ENCODE measurements around the gene ZFR2. TPM values are rescaled to one million over a fixed set of nuclear protein-coding genes. Genes with fewer than 3 reads are reported as not detected.

ZFR2 gene
- total RNA-seq, 4 donors from 2014 or later: 0.69 TPM; not detected in 3

DNA sequence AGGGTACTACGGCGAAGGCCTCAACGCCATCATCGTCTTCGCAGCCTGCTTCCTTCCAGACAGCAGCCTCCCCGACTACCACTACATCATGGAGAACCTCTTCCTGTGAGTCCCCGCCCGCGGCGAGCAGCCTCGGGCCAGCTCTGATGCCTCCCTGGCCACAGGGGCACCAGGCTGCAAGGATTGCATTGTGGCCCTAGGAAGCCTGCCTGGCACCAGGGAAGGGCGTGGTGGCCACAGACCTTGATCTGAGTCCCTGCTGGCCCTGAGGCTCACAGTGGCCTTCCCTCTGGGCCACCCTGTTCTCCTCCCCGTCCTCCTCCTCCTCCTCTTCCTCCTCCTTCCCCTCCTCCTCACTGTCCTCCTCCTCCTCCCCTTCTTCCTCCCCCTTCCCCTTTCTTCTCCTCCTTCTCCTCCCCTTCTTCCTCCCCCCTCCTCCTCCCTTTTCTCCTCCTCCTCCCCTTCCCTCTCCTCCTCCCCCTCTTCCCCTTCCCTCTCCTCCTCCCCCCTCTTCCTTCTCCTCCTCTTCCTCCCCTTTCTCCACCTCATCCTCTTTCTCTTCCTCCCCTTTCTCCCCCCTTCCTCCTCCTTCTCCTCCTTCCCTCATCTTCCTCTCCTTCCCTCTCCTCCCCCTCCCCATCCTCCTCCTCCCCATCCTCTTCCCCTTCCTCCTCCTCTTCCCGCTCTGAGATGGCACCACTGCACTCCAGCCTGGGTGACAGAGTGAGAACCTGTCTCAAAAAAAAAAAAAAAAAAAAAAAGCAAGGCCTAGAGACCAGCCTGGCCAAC is 39.6 kb upstream of the ZFR2 start:
- peaks cover 0 to 12% (median 11%) of the 10 kb centered on the region in 4 donors for H3K9me3 ChIP-seq
- H3K27me3 ChIP-seq: peaks cover 0 to 29% (median 0%) of the 10 kb centered on the region in 4 donors
- intact Hi-C loops (cut with DNase I): no loop called here
- H3K4me1 ChIP-seq: no peaks in the 10 kb centered on the region
- TF ChIP-seq CTCF (IDR thresholded peaks at IDR 0.05): no peak
- TF ChIP-seq EP300 (IDR thresholded peaks at IDR 0.05): no peak
- TF ChIP-seq POLR2A (IDR thresholded peaks at IDR 0.05; ENCODE audit: low read depth): no peak
- no peak for TF ChIP-seq POLR2AphosphoS5 (IDR thresholded peaks at IDR 0.05)
- no peak for DNase-seq (ENCODE audit: extremely low spot score)
- 76% methylated on average over 14 of the region's 14 CpGs for WGBS
- no peaks in the 10 kb centered on the region for H3K36me3 ChIP-seq
- H3K27ac ChIP-seq (replicated peaks in 1 of 4): no peak overlapping the region
- no peak overlapping the region for H3K4me3 ChIP-seq

- 91% methylated on average over 32 of the region's 50 CpGs for WGBS
- H3K27ac ChIP-seq (replicated peaks in 1 of 4): no peak overlapping the region
- DNase-seq (ENCODE audit: extremely low spot score): no peak
- H3K4me1 ChIP-seq: no peaks in the 10 kb centered on the region
- peaks cover 0 to 29% (median 0%) of the 10 kb centered on the region in 4 donors for H3K27me3 ChIP-seq
- no peak overlapping the region for H3K4me3 ChIP-seq
- intact Hi-C loops (cut with DNase I): no loop called here
- no peaks in the 10 kb centered on the region for H3K36me3 ChIP-seq
- TF ChIP-seq POLR2A (IDR thresholded peaks at IDR 0.05; ENCODE audit: low read depth): no peak
- TF ChIP-seq CTCF (IDR thresholded peaks at IDR 0.05): no peak
- TF ChIP-seq POLR2AphosphoS5 (IDR thresholded peaks at IDR 0.05): no peak
- TF ChIP-seq EP300 (IDR thresholded peaks at IDR 0.05): no peak
- peaks cover 0 to 12% (median 11%) of the 10 kb centered on the region in 4 donors for H3K9me3 ChIP-seq
These were observed 38.9 kb upstream of the ZFR2 start for GRCh38 chr19:3907626-3908265.

- TF ChIP-seq EP300 (IDR thresholded peaks at IDR 0.05): no peak
- H3K27ac ChIP-seq (replicated peaks in 1 of 4): no peak overlapping the region
- intact Hi-C loops (cut with DNase I): no loop called here
These were observed 35.4 kb upstream of the ZFR2 start for GRCh38 chr19:3904233-3904632.

GRCh38 chr19:3902317-3902973 is 33.6 kb upstream of the ZFR2 start:
- no peak for DNase-seq (ENCODE audit: extremely low spot score)
- peaks cover 0 to 19% (median 0%) of the 10 kb centered on the region in 4 donors for H3K27me3 ChIP-seq
- peaks cover 0 to 16% (median 14%) of the 10 kb centered on the region in 4 donors for H3K4me1 ChIP-seq
- intact Hi-C loops (cut with DNase I): no loop called here
- no peaks in the 10 kb centered on the region for H3K36me3 ChIP-seq
- TF ChIP-seq POLR2AphosphoS5 (IDR thresholded peaks at IDR 0.05): no peak
- TF ChIP-seq POLR2A (IDR thresholded peaks at IDR 0.05; ENCODE audit: low read depth): no peak
- TF ChIP-seq EP300 (IDR thresholded peaks at IDR 0.05): no peak
- TF ChIP-seq CTCF (IDR thresholded peaks at IDR 0.05): no peak
- peaks cover 0 to 8% (median 8%) of the 10 kb centered on the region in 4 donors for H3K9me3 ChIP-seq
- H3K27ac ChIP-seq (replicated peaks in 1 of 4): no peak overlapping the region
- 84% methylated on average over 13 of the region's 15 CpGs for WGBS
- H3K4me3 ChIP-seq: no peak overlapping the region

More at GRCh38 chr19:3904233-3904632, 35.4 kb upstream of the ZFR2 start:
- H3K36me3 ChIP-seq: no peaks in the 10 kb centered on the region
- H3K4me1 ChIP-seq: peaks cover 0 to 14% (median 13%) of the 10 kb centered on the region in 4 donors
- DNase-seq (ENCODE audit: extremely low spot score): no peak
- peaks cover 0 to 29% (median 0%) of the 10 kb centered on the region in 4 donors for H3K27me3 ChIP-seq
- H3K4me3 ChIP-seq: no peak overlapping the region
- H3K9me3 ChIP-seq: no peaks in the 10 kb centered on the region
- WGBS: 90% methylated on average over 8 of the region's 8 CpGs
